Ammon's horn (tissue), 1 donor: Measurements from ENCODE around the gene PATL1.
A peak's percentile ranks its signal among the peaks of the same experiment; 100 is the strongest.
"Not testable (repeated sequence)": the region's sequence is repeated elsewhere in the genome, so short reads cannot be mapped to it uniquely, and the experiment has no call there.

Experiments used
- DNase-seq: peaks from one replicate; pipeline ENCODE4 v3.0.0-alpha.2; 2016; ENCODE audit warnings: low spot score

Gene PATL1

GRCh38 chr11:59673291-59673690, 4.5 kb upstream of the PATL1 start:
- no peak for DNase-seq

GRCh38 chr11:59671471-59671870, 2.6 kb upstream of the PATL1 start:
- DNase-seq = no peak

GRCh38 chr11:59669611-59670009, 773 bp upstream of the PATL1 start:
- DNase-seq = peak; percentile 76

GRCh38 chr11:59668188-59668949, 468 bp downstream of the PATL1 start:
- DNase-seq = peak; percentile 21

GRCh38 chr11:59667812-59668187, 1.0 kb downstream of the PATL1 start:
- no peak for DNase-seq

GRCh38 chr11:59666969-59667368, 1.9 kb downstream of the PATL1 start:
- no peak for DNase-seq

GRCh38 chr11:59660621-59661020, 8.2 kb downstream of the PATL1 start:
- no peak for DNase-seq

- no peak for DNase-seq
Measured at GRCh38 chr11:59659981-59660380, 8.9 kb downstream of the PATL1 start.

- DNase-seq = no peak
Measured at GRCh38 chr11:59658036-59658435, 10.8 kb downstream of the PATL1 start.

GRCh38 chr11:59654893-59655292, 13.9 kb downstream of the PATL1 start:
- no peak for DNase-seq

- DNase-seq = no peak
Measured at GRCh38 chr11:59647245-59647980, 21.4 kb downstream of the PATL1 start.

GRCh38 chr11:59644528-59644927, 24.3 kb downstream of the PATL1 start:
- no peak for DNase-seq

- DNase-seq = no peak
Measured at GRCh38 chr11:59643390-59643789, 25.4 kb downstream of the PATL1 start.

GRCh38 chr11:59641156-59641555, 27.7 kb downstream of the PATL1 start:
- no peak for DNase-seq

GRCh38 chr11:59630493-59630892, 38.3 kb downstream of the PATL1 start:
- no peak for DNase-seq

GRCh38 chr11:59629996-59630395, 38.8 kb downstream of the PATL1 start:
- no peak for DNase-seq

GRCh38 chr11:59626969-59627368, 41.9 kb downstream of the PATL1 start:
- DNase-seq = not testable (repeated sequence)

- no peak for DNase-seq
Measured at GRCh38 chr11:59625703-59626102, 43.1 kb downstream of the PATL1 start.

- DNase-seq = no peak
Measured at GRCh38 chr11:59617876-59618275, 51.0 kb downstream of the PATL1 start.

- no peak for DNase-seq
Measured at GRCh38 chr11:59616396-59616982, 52.3 kb downstream of the PATL1 start.

GRCh38 chr11:59615637-59616395, 53.0 kb downstream of the PATL1 start, which contains the start of gene OSBP:
OSBP (minus strand) TSS chr11:59615774; CDS start chr11:59615664, 110 bp downstream.
- peak; percentile 100 for DNase-seq

GRCh38 chr11:59615120-59615636, 53.7 kb downstream of the PATL1 start:
- peak; percentile 52 for DNase-seq
